Endothelial cell of umbilical vein (primary cell): ENCODE data around the gene OCA2. TPM values are rescaled to one million over a fixed set of nuclear protein-coding genes. Genes with fewer than 3 reads are reported as not detected.

ENCODE experiments used
- BruUV-seq: library from RNA; stranded (reverse); fragments of 400-500 nt; replicated peaks from 2 replicates; lab custom pipeline; 2021; lab: Mats Ljungman, UMichigan
- CTCF ChIA-PET: fragments of 300-600, 350-600 bp; sonication (Branson Sonifier 250); formaldehyde crosslinking; loops from one replicate; lab custom pipeline; 2021; ENCODE audit warnings: antibody characterized with exemption, inconsistent platforms; lab: Charles Lee
- POLR2A ChIA-PET: fragments of 300-600, 350-600 bp; sonication (Branson Sonifier 250); formaldehyde crosslinking; loops from one replicate; lab custom pipeline; 2021; ENCODE audit warnings: antibody characterized with exemption, inconsistent platforms; lab: Charles Lee
- DNase-seq: peaks from one replicate; pipeline ENCODE4 v3.0.0-alpha.2; 2011; ENCODE audit warnings: low read depth, low spot score
- FAIRE-seq: peaks from 2 replicates; lab custom pipeline; 2011; peaks lifted over from hg19 to GRCh38; lab: Jason Lieb, UNC
- H2AFZ ChIP-seq: 2 replicates; pipeline ENCODE4 v1.6.0; 2012; ENCODE audit warnings: low read depth, low read length, control low read depth, inconsistent platforms
- H3K27ac ChIP-seq: 2 replicates; pipeline ENCODE4 v1.5.1; 2011; ENCODE audit warnings: low read depth, mild to moderate bottlenecking, control low read depth, low read length, moderate library complexity; ENCODE audit not compliant: insufficient read depth
- H3K27me3 ChIP-seq, 2 experiments: 2 replicates each; pipeline versions ENCODE4 v1.6.0 to v1.6.1; 2011; ENCODE audit warnings: low read length in 2 of 2, mixed read lengths in 1 of 2; ENCODE audit not compliant: control insufficient read depth in 2 of 2, insufficient read depth in 2 of 2
- H3K36me3 ChIP-seq, 2 experiments: 2 replicates in 1 of 2; 3 replicates in 1 of 2; pipeline ENCODE4 v1.5.1; 2011; ENCODE audit warnings: low read length in 2 of 2, mild to moderate bottlenecking in 1 of 2, moderate library complexity in 1 of 2; ENCODE audit not compliant: control insufficient read depth in 2 of 2, insufficient read depth in 2 of 2; ENCODE audit errors: extremely low read depth in 1 of 2
- H3K4me1 ChIP-seq: 3 replicates; pipeline ENCODE4 v1.5.1; 2011; ENCODE audit warnings: mild to moderate bottlenecking, low read length; ENCODE audit not compliant: control insufficient read depth, insufficient read depth; ENCODE audit errors: extremely low read depth
- H3K4me2 ChIP-seq: 2 replicates; pipeline ENCODE4 v1.6.1; 2011; ENCODE audit warnings: low read length, control low read depth, mixed read lengths; ENCODE audit not compliant: insufficient read depth
- H3K4me3 ChIP-seq, 3 experiments: fragments of 200-600 bp in 1 of 3; sonication (generic), shearing (Covaris generic) in 1 of 3; replicated peaks in 1 of 3; 2 replicates each; pipeline ENCODE4 v1.5.1; 2011 to 2016; ENCODE audit warnings: control low read depth in 3 of 3, low read length in 3 of 3, mild to moderate bottlenecking in 2 of 3, inconsistent platforms in 1 of 3, low read depth in 1 of 3, moderate library complexity in 1 of 3; ENCODE audit not compliant: insufficient read depth in 1 of 3
- H3K79me2 ChIP-seq: 2 replicates; pipeline ENCODE4 v1.6.0; 2012; ENCODE audit warnings: low read length, inconsistent platforms; ENCODE audit not compliant: control insufficient read depth, insufficient read depth
- H3K9ac ChIP-seq: replicated peaks from 2 replicates; pipeline ENCODE3; 2011; ENCODE audit warnings: low read length, control low read depth; ENCODE audit not compliant: insufficient read depth; ENCODE audit errors: extremely low read depth
- H3K9me1 ChIP-seq: replicated peaks from 3 replicates; pipeline ENCODE4 v1.6.0; 2011; ENCODE audit warnings: mild to moderate bottlenecking, low read length; ENCODE audit not compliant: control insufficient read depth, insufficient read depth; ENCODE audit errors: extremely low read depth
- H3K9me3 ChIP-seq: replicated peaks from 2 replicates; pipeline ENCODE4 v1.5.1; 2012; ENCODE audit warnings: low read length, inconsistent platforms; ENCODE audit not compliant: control insufficient read depth, insufficient read depth
- H4K20me1 ChIP-seq: replicated peaks from 2 replicates; pipeline ENCODE3; 2011; ENCODE audit warnings: mild to moderate bottlenecking, low read length; ENCODE audit not compliant: control insufficient read depth, insufficient read depth; ENCODE audit errors: extremely low read depth
- EZH2 ChIP-seq: IDR thresholded peaks from 2 replicates; pipeline ENCODE4 v1.6.1; 2012; ENCODE audit warnings: borderline replicate concordance, low read depth, mild to moderate bottlenecking, moderate library complexity, low read length, inconsistent platforms; ENCODE audit not compliant: severe bottlenecking
- FOS ChIP-seq: IDR thresholded peaks from 2 replicates; pipeline ENCODE4 v1.6.1; 2011; ENCODE audit warnings: mild to moderate bottlenecking, low read length, moderate library complexity, borderline replicate concordance; ENCODE audit not compliant: insufficient read depth
- GATA2 ChIP-seq: IDR thresholded peaks from 2 replicates; pipeline ENCODE4 v1.7.0; 2011; ENCODE audit warnings: low read depth, mild to moderate bottlenecking, moderate library complexity, mixed read lengths, low read length; ENCODE audit not compliant: insufficient read length, insufficient read depth
- JUN ChIP-seq: IDR thresholded peaks from 2 replicates; pipeline ENCODE4 v1.6.1; 2011; ENCODE audit warnings: borderline replicate concordance, low read depth; ENCODE audit not compliant: insufficient read length, insufficient read depth
- MYC ChIP-seq: IDR thresholded peaks from one replicate; pipeline ENCODE4 v1.6.1; 2011; ENCODE audit warnings: mild to moderate bottlenecking, low read depth, low read length
- POLR2A ChIP-seq: IDR thresholded peaks from 2 replicates; pipeline ENCODE4 v1.6.1; 2012; ENCODE audit warnings: low read depth, mild to moderate bottlenecking, control low read depth, low read length
- POLR2AphosphoS5 ChIP-seq: IDR thresholded peaks from 2 replicates; pipeline ENCODE4 v1.6.1; 2012; ENCODE audit warnings: low read depth, mild to moderate bottlenecking, control low read depth, low read length, moderate library complexity; ENCODE audit not compliant: insufficient read depth
- dilution Hi-C: fragments of 300-500 bp; cut with MboI; formaldehyde crosslinking; loops from one replicate; pipeline ENCODE4 v1.15.0; 2019; ENCODE audit warnings: low sequenced_read_pairs; ENCODE audit not compliant: extremely low pct_ligation_motif_present
- intact Hi-C: fragments of 100-400 bp; cut with micrococcal nuclease; formaldehyde crosslinking; loops from one replicate; pipeline ENCODE4 v1.10.0; 2022
- polyA plus RNA-seq, 4 experiments: library from polyadenylated mRNA; depleted of rRNA in 3 of 4; stranded (reverse) in 3 of 4; unstranded in 1 of 4; fragments of >200 nt; gene quantifications; 2 replicates each; pipeline versions ENCODE4 v1.2.1 to v1.2.3, GENCODE V29; 2011 to 2012; ENCODE audit warnings: missing spikeins in 1 of 4
- total RNA-seq: library from RNA; stranded (reverse); gene quantifications from 2 replicates; pipeline ENCODE4 v1.2.3, GENCODE V29; 2021
- TF ChIP-seq, protein P1 (sequence below): IDR thresholded peaks from 2 replicates; pipeline ENCODE4 v1.6.1; 2011; ENCODE audit not compliant: insufficient read depth, insufficient read length
- TF ChIP-seq, protein P2 (sequence below), 2 donors: IDR thresholded peaks; 1 replicate in 1 of 2; 2 replicates in 1 of 2; pipeline ENCODE4 v1.5.1; 2011; ENCODE audit warnings: low read length in 2 of 2, mild to moderate bottlenecking in 2 of 2, moderate library complexity in 2 of 2, control low read depth in 1 of 2, inconsistent platforms in 1 of 2, low read depth in 1 of 2; ENCODE audit not compliant: insufficient read depth in 1 of 2; ENCODE audit errors: extremely low read depth in 1 of 2

OCA2 gene
- total and polyA plus RNA-seq, 2 donors (not counting 3 experiments of a cell fraction or from before 2014, with no cell fraction given) = not detected

DNA sequence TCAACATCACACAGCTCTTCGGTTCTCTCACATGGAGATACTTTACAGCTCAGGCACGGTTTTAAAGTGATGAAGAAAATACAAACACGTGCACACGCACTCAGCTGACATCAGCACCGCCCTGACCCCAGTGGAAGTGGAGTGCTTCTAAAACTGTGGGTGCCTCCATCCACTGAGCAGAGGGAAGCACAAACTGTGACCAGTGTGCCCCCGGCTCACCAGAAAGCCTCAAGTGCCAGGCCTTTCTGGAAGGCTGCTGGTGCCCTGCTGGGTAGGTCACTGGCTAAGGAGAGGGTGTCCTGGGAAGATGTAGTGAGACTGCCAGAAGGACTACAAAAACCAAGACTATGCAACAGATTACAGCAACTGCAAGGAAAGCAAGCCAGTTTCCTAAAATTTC is 78.5 kb downstream of the OCA2 start:
- ChIA-PET CTCF (no interaction called here), POLR2A (no interaction called here)
- Histone ChIP-seq H3K9me3 (peaks cover 2% of the 10 kb centered on the region), H3K4me3 (no peak overlapping the region), H3K4me1 (no peaks in the 10 kb centered on the region), H2AFZ (no peak overlapping the region), H3K9me1 (no peaks in the 10 kb centered on the region), H3K79me2 (no peaks in the 10 kb centered on the region), H3K9ac (no peak overlapping the region), H3K36me3 (no peaks in the 10 kb centered on the region), H3K27ac (no peak overlapping the region), H4K20me1 (no peaks in the 10 kb centered on the region), H3K4me2 (no peak overlapping the region), H3K27me3 (no peaks in the 10 kb centered on the region)
- TF ChIP-seq POLR2A (no peak), POLR2AphosphoS5 (no peak), FOS (no peak), MYC (no peak), EZH2 (no peak), JUN (no peak), GATA2 (no peak)
- TF ChIP-seq, protein P1, sequence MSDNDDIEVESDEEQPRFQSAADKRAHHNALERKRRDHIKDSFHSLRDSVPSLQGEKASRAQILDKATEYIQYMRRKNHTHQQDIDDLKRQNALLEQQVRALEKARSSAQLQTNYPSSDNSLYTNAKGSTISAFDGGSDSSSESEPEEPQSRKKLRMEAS = no peak
- TF ChIP-seq, protein P2, sequence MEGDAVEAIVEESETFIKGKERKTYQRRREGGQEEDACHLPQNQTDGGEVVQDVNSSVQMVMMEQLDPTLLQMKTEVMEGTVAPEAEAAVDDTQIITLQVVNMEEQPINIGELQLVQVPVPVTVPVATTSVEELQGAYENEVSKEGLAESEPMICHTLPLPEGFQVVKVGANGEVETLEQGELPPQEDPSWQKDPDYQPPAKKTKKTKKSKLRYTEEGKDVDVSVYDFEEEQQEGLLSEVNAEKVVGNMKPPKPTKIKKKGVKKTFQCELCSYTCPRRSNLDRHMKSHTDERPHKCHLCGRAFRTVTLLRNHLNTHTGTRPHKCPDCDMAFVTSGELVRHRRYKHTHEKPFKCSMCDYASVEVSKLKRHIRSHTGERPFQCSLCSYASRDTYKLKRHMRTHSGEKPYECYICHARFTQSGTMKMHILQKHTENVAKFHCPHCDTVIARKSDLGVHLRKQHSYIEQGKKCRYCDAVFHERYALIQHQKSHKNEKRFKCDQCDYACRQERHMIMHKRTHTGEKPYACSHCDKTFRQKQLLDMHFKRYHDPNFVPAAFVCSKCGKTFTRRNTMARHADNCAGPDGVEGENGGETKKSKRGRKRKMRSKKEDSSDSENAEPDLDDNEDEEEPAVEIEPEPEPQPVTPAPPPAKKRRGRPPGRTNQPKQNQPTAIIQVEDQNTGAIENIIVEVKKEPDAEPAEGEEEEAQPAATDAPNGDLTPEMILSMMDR (IDR thresholded peaks at IDR 0.05; ENCODE audit: extremely low read depth in 1 of 2, insufficient read depth in 1 of 2, low read depth in 1 of 2, low read length in 2 of 2) = no peak
- intact Hi-C loops = no loop called here
- BruUV-seq = no TSS peak
- no peak for FAIRE-seq
- dilution Hi-C loops = no loop called here
- no peak for DNase-seq
